Smooth muscle cell (in vitro differentiated cells): ENCODE data around the gene LHFPL2. TPM values are rescaled to one million over a fixed set of nuclear protein-coding genes. Genes with fewer than 3 reads are reported as not detected.
A peak's percentile ranks its signal among the peaks of the same experiment; 100 is the strongest.

Experiments
- DNase-seq: peaks from one replicate; lab custom pipeline; 2025; ENCODE audit not compliant: unreplicated experiment; lab: John Stamatoyannopoulos, UW
- H2AFZ ChIP-seq: fragments of 200-600 bp; sonication (generic); 2 replicates; pipeline ENCODE4 v1.6.0; 2016; ENCODE audit warnings: antibody characterized with exemption, low read depth, mild to moderate bottlenecking
- H3F3A ChIP-seq: fragments of 200-600 bp; sonication (generic); 2 replicates; pipeline ENCODE4 v1.6.0; 2017; ENCODE audit warnings: antibody characterized with exemption, low read depth
- H3K27ac ChIP-seq: fragments of 200-600 bp; sonication (generic); 2 replicates; pipeline ENCODE4 v1.5.1; 2016; ENCODE audit warnings: low read depth, mild to moderate bottlenecking
- H3K27me3 ChIP-seq: fragments of 200-600 bp; sonication (generic); 2 replicates; pipeline ENCODE4 v1.6.1; 2016; ENCODE audit warnings: low read depth, mild to moderate bottlenecking
- H3K36me3 ChIP-seq: fragments of 200-600 bp; sonication (generic); 2 replicates; pipeline ENCODE4 v1.5.1; 2016; ENCODE audit warnings: low read depth
- H3K4me1 ChIP-seq: fragments of 200-600 bp; sonication (generic); 2 replicates; pipeline ENCODE4 v1.5.1; 2016; ENCODE audit warnings: low read depth
- H3K4me2 ChIP-seq: fragments of 200-600 bp; sonication (generic); 2 replicates; pipeline ENCODE4 v1.6.0; 2016; ENCODE audit warnings: mild to moderate bottlenecking
- H3K4me3 ChIP-seq: fragments of 200-600 bp; sonication (generic); 2 replicates; pipeline ENCODE4 v1.5.1; 2016; ENCODE audit warnings: mild to moderate bottlenecking
- H3K79me2 ChIP-seq: fragments of 200-600 bp; sonication (generic); 2 replicates; pipeline ENCODE4 v1.6.0; 2016; ENCODE audit warnings: low read depth, mild to moderate bottlenecking
- H3K9ac ChIP-seq: fragments of 200-600 bp; sonication (generic); 2 replicates; pipeline ENCODE4 v1.6.0; 2016; ENCODE audit warnings: low read depth
- H3K9me3 ChIP-seq: fragments of 200-600 bp; sonication (generic); replicated peaks from 2 replicates; pipeline ENCODE4 v1.5.1; 2016; ENCODE audit warnings: low read depth
- H4K20me1 ChIP-seq: fragments of 200-600 bp; sonication (generic); 2 replicates; pipeline ENCODE4 v1.6.0; 2016; ENCODE audit warnings: low read depth
- WGBS: methylation state at CpG from one replicate; pipeline ENCODE4 v1.1.7; 2016; ENCODE audit warnings: low lambda C conversion rate; 5-methylcytosine and 5-hydroxymethylcytosine counted together
- polyA plus RNA-seq: library from polyadenylated mRNA; unstranded; fragments of >200 nt; fragmentation: Nextera tagmentation; extraction: Ambion mirVana; gene quantifications from 2 replicates; pipeline ENCODE4 v1.2.1, GENCODE V29; 2016
- total RNA-seq: library from RNA; depleted of rRNA; stranded (reverse); fragments of >200 nt; gene quantifications from 2 replicates; pipeline ENCODE4 v1.2.3, GENCODE V29; 2014
- TF ChIP-seq, protein P1 (sequence below): fragments of 200-600 bp; sonication (generic); IDR thresholded peaks from 2 replicates; pipeline ENCODE4 v1.5.1; 2017; ENCODE audit warnings: borderline replicate concordance, mild to moderate bottlenecking, antibody characterized with exemption; ENCODE audit not compliant: insufficient read depth, poor library complexity, severe bottlenecking

The LHFPL2 gene
- total and polyA plus RNA-seq, 2 experiments from 2014 or later, result 13.4 to 18.6 TPM

DNA sequence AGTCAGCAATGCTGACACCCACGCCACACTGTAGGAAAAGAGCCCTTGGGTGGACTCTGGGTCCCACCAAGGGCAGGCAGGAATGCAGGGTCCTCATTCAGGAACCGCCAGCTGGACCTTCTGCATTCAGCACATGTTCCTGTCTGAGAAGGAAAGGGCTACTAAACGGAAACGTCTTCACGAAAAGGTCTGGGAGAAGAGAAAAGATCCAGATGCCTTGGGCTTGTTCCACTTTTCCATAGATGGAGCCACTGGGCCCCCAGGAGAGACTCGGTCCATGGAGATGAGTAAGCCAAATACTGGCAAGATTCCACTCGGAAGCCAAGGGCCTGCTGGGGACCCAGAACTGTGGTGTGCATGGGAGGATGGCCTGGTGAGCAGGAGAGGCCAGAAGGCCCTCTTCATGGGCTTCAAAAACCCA lies 38.4 kb downstream of the LHFPL2 start:
- no peak overlapping the region for H3K9ac ChIP-seq
- peaks cover 19% of the 10 kb centered on the region for H3K4me1 ChIP-seq
- peaks cover 32% of the 10 kb centered on the region for H3K79me2 ChIP-seq
- H3K27ac ChIP-seq, result no peak overlapping the region
- TF ChIP-seq, protein P1, sequence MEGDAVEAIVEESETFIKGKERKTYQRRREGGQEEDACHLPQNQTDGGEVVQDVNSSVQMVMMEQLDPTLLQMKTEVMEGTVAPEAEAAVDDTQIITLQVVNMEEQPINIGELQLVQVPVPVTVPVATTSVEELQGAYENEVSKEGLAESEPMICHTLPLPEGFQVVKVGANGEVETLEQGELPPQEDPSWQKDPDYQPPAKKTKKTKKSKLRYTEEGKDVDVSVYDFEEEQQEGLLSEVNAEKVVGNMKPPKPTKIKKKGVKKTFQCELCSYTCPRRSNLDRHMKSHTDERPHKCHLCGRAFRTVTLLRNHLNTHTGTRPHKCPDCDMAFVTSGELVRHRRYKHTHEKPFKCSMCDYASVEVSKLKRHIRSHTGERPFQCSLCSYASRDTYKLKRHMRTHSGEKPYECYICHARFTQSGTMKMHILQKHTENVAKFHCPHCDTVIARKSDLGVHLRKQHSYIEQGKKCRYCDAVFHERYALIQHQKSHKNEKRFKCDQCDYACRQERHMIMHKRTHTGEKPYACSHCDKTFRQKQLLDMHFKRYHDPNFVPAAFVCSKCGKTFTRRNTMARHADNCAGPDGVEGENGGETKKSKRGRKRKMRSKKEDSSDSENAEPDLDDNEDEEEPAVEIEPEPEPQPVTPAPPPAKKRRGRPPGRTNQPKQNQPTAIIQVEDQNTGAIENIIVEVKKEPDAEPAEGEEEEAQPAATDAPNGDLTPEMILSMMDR, result no peak
- H4K20me1 ChIP-seq, result peaks cover 40% of the 10 kb centered on the region
- no peaks in the 10 kb centered on the region for H3K27me3 ChIP-seq
- no peak overlapping the region for H2AFZ ChIP-seq
- H3K9me3 ChIP-seq, result no peaks in the 10 kb centered on the region
- no peak overlapping the region for H3K4me3 ChIP-seq
- H3K36me3 ChIP-seq, result no peaks in the 10 kb centered on the region
- DNase-seq, result no peak
- H3K4me2 ChIP-seq, result peak overlapping the region; percentile 55
- 63% methylated on average over 7 of the region's 7 CpGs for WGBS
- H3F3A ChIP-seq, result peaks cover 9% of the 10 kb centered on the region

DNA sequence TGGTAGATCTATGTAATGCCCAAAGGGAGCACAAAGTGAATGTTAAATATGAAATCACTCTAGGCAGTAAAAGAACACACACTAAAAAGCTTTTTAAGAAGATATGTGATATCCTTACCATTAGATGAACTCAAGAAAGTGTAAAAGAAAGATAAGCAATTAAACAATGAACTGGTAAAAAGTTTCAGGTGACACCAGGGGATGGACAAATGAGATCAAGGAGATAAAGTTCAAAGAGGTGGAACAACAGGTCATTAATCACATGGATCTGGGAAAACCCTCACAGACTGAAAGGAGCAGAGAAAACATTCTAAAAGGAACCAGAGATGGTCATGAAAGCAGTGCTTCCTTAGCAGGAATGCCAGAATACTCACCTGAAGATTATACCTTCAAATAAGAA lies 40.7 kb downstream of the LHFPL2 start:
- peaks cover 9% of the 10 kb centered on the region for H3F3A ChIP-seq
- no peak for DNase-seq
- H3K27ac ChIP-seq, result no peak overlapping the region
- no peak overlapping the region for H3K9ac ChIP-seq
- TF ChIP-seq, protein P1, result no peak
- no peaks in the 10 kb centered on the region for H3K27me3 ChIP-seq
- no peak overlapping the region for H2AFZ ChIP-seq
- H3K9me3 ChIP-seq, result no peaks in the 10 kb centered on the region
- H4K20me1 ChIP-seq, result peaks cover 53% of the 10 kb centered on the region
- no peaks in the 10 kb centered on the region for H3K36me3 ChIP-seq
- peaks cover 31% of the 10 kb centered on the region for H3K79me2 ChIP-seq
- no peak overlapping the region for H3K4me3 ChIP-seq
- peaks cover 19% of the 10 kb centered on the region for H3K4me1 ChIP-seq
- H3K4me2 ChIP-seq, result no peak overlapping the region

DNA sequence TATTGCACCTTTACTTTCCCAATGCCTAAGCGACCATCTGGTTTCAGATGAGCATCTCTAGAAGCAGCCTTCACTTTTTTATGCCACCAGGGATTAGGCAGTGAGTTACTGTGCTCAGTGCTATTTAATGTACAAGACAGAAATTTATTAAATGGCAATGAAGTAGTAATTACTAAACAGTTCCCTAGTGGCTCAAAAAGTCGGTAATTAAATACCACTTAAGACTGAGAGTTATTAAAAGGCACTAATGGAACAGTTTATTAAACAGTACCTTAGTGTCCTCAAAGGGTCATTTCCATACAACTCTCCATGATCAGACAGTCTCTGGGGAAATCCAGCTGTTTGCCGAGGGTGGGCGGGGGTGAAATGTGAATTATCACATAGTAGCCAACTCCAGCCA lies 42.3 kb downstream of the LHFPL2 start:
- H3K4me3 ChIP-seq, result no peak overlapping the region
- TF ChIP-seq, protein P1, result no peak
- H3K9ac ChIP-seq, result no peak overlapping the region
- H3K36me3 ChIP-seq, result no peaks in the 10 kb centered on the region
- no peak for DNase-seq
- H4K20me1 ChIP-seq, result peaks cover 42% of the 10 kb centered on the region
- H3K4me2 ChIP-seq, result no peak overlapping the region
- no peak overlapping the region for H3K27ac ChIP-seq
- H3K27me3 ChIP-seq, result no peaks in the 10 kb centered on the region
- H3K9me3 ChIP-seq, result no peaks in the 10 kb centered on the region
- H3K79me2 ChIP-seq, result peaks cover 20% of the 10 kb centered on the region
- peaks cover 10% of the 10 kb centered on the region for H3K4me1 ChIP-seq
- H3F3A ChIP-seq, result peaks cover 9% of the 10 kb centered on the region
- 86% methylated on average over 4 of the region's 4 CpGs for WGBS
- no peak overlapping the region for H2AFZ ChIP-seq

DNA sequence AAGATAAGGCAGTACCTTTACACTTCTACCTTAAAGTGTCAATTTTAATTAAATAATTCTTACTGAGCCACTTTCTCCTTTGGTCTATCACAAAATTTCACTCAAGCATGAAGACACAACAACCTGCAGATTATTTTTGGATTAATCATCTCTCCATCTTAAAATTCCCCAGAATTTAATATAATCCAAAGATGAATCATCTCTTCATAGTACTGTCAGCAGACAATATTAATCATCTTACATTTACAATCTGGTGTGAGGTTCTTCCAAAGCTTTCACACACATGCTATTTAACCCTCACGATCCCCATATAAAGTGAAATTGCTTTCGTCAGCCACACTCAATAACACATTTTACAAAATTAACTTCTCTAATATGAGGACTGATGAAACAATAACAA lies 43.0 kb downstream of the LHFPL2 start:
- Histone ChIP-seq H2AFZ (no peak overlapping the region), H3K4me2 (no peak overlapping the region), H4K20me1 (peaks cover 35% of the 10 kb centered on the region), H3K27me3 (no peaks in the 10 kb centered on the region), H3K9ac (no peak overlapping the region), H3K9me3 (no peaks in the 10 kb centered on the region), H3K79me2 (peaks cover 20% of the 10 kb centered on the region), H3K36me3 (no peaks in the 10 kb centered on the region), H3F3A (peaks cover 11% of the 10 kb centered on the region), H3K27ac (no peak overlapping the region), H3K4me3 (no peak overlapping the region), H3K4me1 (peaks cover 9% of the 10 kb centered on the region)
- TF ChIP-seq, protein P1, result no peak
- 97% methylated on average over 2 of the region's 2 CpGs for WGBS
- no peak for DNase-seq
